OCI-LY7 (cell line): ENCODE measurements around the gene TAOK3. TPM values are rescaled to one million over a fixed set of nuclear protein-coding genes. Genes with fewer than 3 reads are reported as not detected.

Experiments used
- BruUV-seq: library from RNA; stranded (reverse); fragments of 400-500 nt; replicated peaks from 2 replicates; lab custom pipeline; 2021; lab: Mats Ljungman, UMichigan
- CTCF ChIA-PET: fragments of 300-600 bp; sonication (Branson Sonifier 250); formaldehyde crosslinking; loops from one replicate; lab custom pipeline; 2022; ENCODE audit warnings: antibody characterized with exemption; ENCODE audit not compliant: unreplicated experiment; lab: Charles Lee
- POLR2A ChIA-PET: fragments of 300-600 bp; sonication (Branson Sonifier 250); formaldehyde crosslinking; loops from one replicate; lab custom pipeline; 2022; ENCODE audit warnings: antibody characterized with exemption; lab: Charles Lee
- DNase-seq: peaks from one replicate; pipeline ENCODE4 v3.0.0-alpha.2; 2015; ENCODE audit warnings: low spot score
- H2AFZ ChIP-seq: fragments of 200-600 bp; sonication (generic), shearing (Covaris generic); 2 replicates; pipeline ENCODE4 v1.6.1; 2014; ENCODE audit warnings: mild to moderate bottlenecking, antibody characterized with exemption, low read length, moderate library complexity
- H3K27ac ChIP-seq: fragments of 200-600 bp; sonication (generic); 2 replicates; pipeline ENCODE4 v1.5.1; 2014; ENCODE audit warnings: mixed run types, low read depth, mild to moderate bottlenecking, moderate library complexity, low read length, inconsistent platforms; ENCODE audit not compliant: poor library complexity, severe bottlenecking
- H3K36me3 ChIP-seq: fragments of 200-600 bp; sonication (generic); 2 replicates; pipeline ENCODE4 v1.6.1; 2014; ENCODE audit warnings: mild to moderate bottlenecking, antibody characterized with exemption, low read length, moderate library complexity, mixed read lengths; ENCODE audit not compliant: insufficient read depth
- H3K4me1 ChIP-seq: fragments of 200-600 bp; sonication (generic); 2 replicates; pipeline ENCODE4 v1.5.1; 2014; ENCODE audit warnings: mild to moderate bottlenecking, low read length; ENCODE audit not compliant: insufficient read depth, poor library complexity, severe bottlenecking
- H3K4me2 ChIP-seq: fragments of 200-600 bp; sonication (generic); 2 replicates; pipeline ENCODE4 v1.6.1; 2014; ENCODE audit warnings: mild to moderate bottlenecking, low read length
- H3K4me3 ChIP-seq: fragments of 200-600 bp; sonication (generic); 2 replicates; pipeline ENCODE4 v1.5.1; 2014; ENCODE audit warnings: mild to moderate bottlenecking, low read depth, low read length; ENCODE audit not compliant: poor library complexity, severe bottlenecking
- H3K79me2 ChIP-seq: fragments of 200-600 bp; sonication (generic); 2 replicates; pipeline ENCODE4 v1.6.1; 2016; ENCODE audit warnings: low read depth, mild to moderate bottlenecking, low read length, moderate library complexity, mixed read lengths; ENCODE audit not compliant: insufficient read depth
- H3K9me2 ChIP-seq: fragments of 200-600 bp; sonication (generic); 2 replicates; pipeline ENCODE4 v1.6.1; 2016; ENCODE audit warnings: mild to moderate bottlenecking, low read length, mixed read lengths; ENCODE audit not compliant: insufficient read depth
- H3K9me3 ChIP-seq: fragments of 200-600 bp; sonication (generic); 2 replicates; pipeline ENCODE4 v1.6.1; 2014; ENCODE audit warnings: mild to moderate bottlenecking, mixed run types, low read length, mixed read lengths
- H4K20me1 ChIP-seq: fragments of 200-600 bp; sonication (generic); 2 replicates; pipeline ENCODE4 v1.6.1; 2014; ENCODE audit warnings: mild to moderate bottlenecking, antibody characterized with exemption, low read length, moderate library complexity, mixed read lengths; ENCODE audit not compliant: insufficient read depth
- CTCF ChIP-seq: fragments of 200-600 bp; sonication (generic); conservative IDR thresholded peaks from 2 replicates; pipeline ENCODE4 v1.5.1; 2014; ENCODE audit warnings: mild to moderate bottlenecking, antibody characterized with exemption, low read length, moderate library complexity, mixed read lengths
- EZH2phosphoT487 ChIP-seq: fragments of 200-600 bp; sonication (generic); IDR thresholded peaks from 2 replicates; pipeline ENCODE4 v1.6.1; 2018; ENCODE audit warnings: low read depth, borderline replicate concordance, mild to moderate bottlenecking, mixed run types, antibody characterized with exemption, low read length, moderate library complexity, mixed read lengths
- intact Hi-C: fragments of 100-400 bp; cut with micrococcal nuclease; formaldehyde crosslinking; loops from one replicate; pipeline ENCODE4 v1.10.0; 2022; ENCODE audit not compliant: unreplicated experiment
- total RNA-seq, 2 experiments: library from RNA; depleted of rRNA in 1 of 2; stranded (reverse); fragments of >200 nt in 1 of 2; shearing (Covaris generic) in 1 of 2; gene quantifications; 2 replicates each; pipeline ENCODE4 v1.2.3, GENCODE V29; 2014 to 2022

TAOK3 gene
- total RNA-seq, 2 experiments from 2014 or later = 30.7 to 56.0 TPM

- no peaks in the 10 kb centered on the region for H3K36me3 ChIP-seq
These were observed 265.0 kb downstream of the TAOK3 start for GRCh38 chr12:118107694-118108093.

GRCh38 chr12:118107011-118107410 lies 265.7 kb downstream of the TAOK3 start:
- no TSS peak for BruUV-seq
- Histone ChIP-seq H3K36me3 (no peaks in the 10 kb centered on the region), H3K4me1 (no peaks in the 10 kb centered on the region), H3K79me2 (no peaks in the 10 kb centered on the region), H3K9me2 (no peaks in the 10 kb centered on the region), H2AFZ (no peak overlapping the region), H3K4me2 (no peak overlapping the region), H3K27ac (no peak overlapping the region), H4K20me1 (no peaks in the 10 kb centered on the region), H3K4me3 (no peak overlapping the region), H3K9me3 (no peaks in the 10 kb centered on the region)
- no peak for DNase-seq
- POLR2A ChIA-PET = no interaction called here
- CTCF ChIA-PET = no interaction called here
- no peak for TF ChIP-seq CTCF
- no peak for TF ChIP-seq EZH2phosphoT487
- intact Hi-C loops = no loop called here

More at GRCh38 chr12:118107694-118108093, 265.0 kb downstream of the TAOK3 start:
- CTCF ChIA-PET = no interaction called here
- Histone ChIP-seq H3K4me1 (no peaks in the 10 kb centered on the region), H4K20me1 (no peaks in the 10 kb centered on the region), H3K27ac (no peak overlapping the region), H3K79me2 (no peaks in the 10 kb centered on the region), H3K9me3 (no peaks in the 10 kb centered on the region), H3K4me2 (no peak overlapping the region), H3K9me2 (no peaks in the 10 kb centered on the region), H3K4me3 (no peak overlapping the region), H2AFZ (no peak overlapping the region)
- no peak for TF ChIP-seq CTCF
- TF ChIP-seq EZH2phosphoT487 = no peak
- POLR2A ChIA-PET = no interaction called here
- BruUV-seq = no TSS peak
- no peak for DNase-seq
- intact Hi-C loops = no loop called here

GRCh38 chr12:118103601-118104382 lies 268.9 kb downstream of the TAOK3 start, which contains the start of gene VSIG10:
Gene VSIG10, minus strand, starts transcription at chr12:118104011. Its CDS starts 340 bp downstream, at chr12:118103671.
- Histone ChIP-seq H4K20me1 (no peaks in the 10 kb centered on the region), H3K27ac (no peak within 1 kb of the TSS), H3K4me3 (peak within 1 kb of the TSS; percentile 26), H3K4me1 (no peaks in the 10 kb centered on the region), H3K9me3 (no peaks in the 10 kb centered on the region), H3K36me3 (no peaks in the 10 kb centered on the region), H3K9me2 (no peaks in the 10 kb centered on the region), H3K79me2 (no peaks in the 10 kb centered on the region), H3K4me2 (peak within 1 kb of the TSS; percentile 48), H2AFZ (no peak within 1 kb of the TSS)
- peak; percentile 4 for DNase-seq
- intact Hi-C loops = no loop called here
- BruUV-seq = no TSS peak
- TF ChIP-seq CTCF (no peak), EZH2phosphoT487 (peak; percentile 48; the same call in 1 of the 2 replicates)
- POLR2A ChIA-PET = no interaction called here
- CTCF ChIA-PET = no interaction called here
